Skeletal muscle satellite cell (primary cell): ENCODE measurements around the gene LMX1B.

ENCODE experiments used
- H3K27me3 ChIP-seq: 2 replicates; pipeline ENCODE4 v1.7.0; 2013; ENCODE audit warnings: low read length; ENCODE audit not compliant: control insufficient read depth, insufficient read depth
- H3K36me3 ChIP-seq: 2 replicates; pipeline ENCODE4 v1.7.0; 2013; ENCODE audit warnings: mild to moderate bottlenecking, control low read depth, low read length; ENCODE audit not compliant: insufficient read depth
- H3K4me1 ChIP-seq: 2 replicates; pipeline ENCODE4 v1.7.0; 2013; ENCODE audit warnings: low read length; ENCODE audit not compliant: control insufficient read depth, insufficient read depth
- H3K4me2 ChIP-seq: 2 replicates; pipeline ENCODE4 v1.7.0; 2013; ENCODE audit warnings: mild to moderate bottlenecking, low read length
- H3K4me3 ChIP-seq: 2 replicates; pipeline ENCODE4 v1.7.0; 2013; ENCODE audit warnings: low read length
- H3K9ac ChIP-seq: 2 replicates; pipeline ENCODE4 v1.7.0; 2013; ENCODE audit warnings: mild to moderate bottlenecking, low read depth, low read length, moderate library complexity
- H3K9me3 ChIP-seq: replicated peaks from 2 replicates; pipeline ENCODE4 v1.7.0; 2013; ENCODE audit warnings: mild to moderate bottlenecking, control low read depth, low read length

LMX1B gene

DNA sequence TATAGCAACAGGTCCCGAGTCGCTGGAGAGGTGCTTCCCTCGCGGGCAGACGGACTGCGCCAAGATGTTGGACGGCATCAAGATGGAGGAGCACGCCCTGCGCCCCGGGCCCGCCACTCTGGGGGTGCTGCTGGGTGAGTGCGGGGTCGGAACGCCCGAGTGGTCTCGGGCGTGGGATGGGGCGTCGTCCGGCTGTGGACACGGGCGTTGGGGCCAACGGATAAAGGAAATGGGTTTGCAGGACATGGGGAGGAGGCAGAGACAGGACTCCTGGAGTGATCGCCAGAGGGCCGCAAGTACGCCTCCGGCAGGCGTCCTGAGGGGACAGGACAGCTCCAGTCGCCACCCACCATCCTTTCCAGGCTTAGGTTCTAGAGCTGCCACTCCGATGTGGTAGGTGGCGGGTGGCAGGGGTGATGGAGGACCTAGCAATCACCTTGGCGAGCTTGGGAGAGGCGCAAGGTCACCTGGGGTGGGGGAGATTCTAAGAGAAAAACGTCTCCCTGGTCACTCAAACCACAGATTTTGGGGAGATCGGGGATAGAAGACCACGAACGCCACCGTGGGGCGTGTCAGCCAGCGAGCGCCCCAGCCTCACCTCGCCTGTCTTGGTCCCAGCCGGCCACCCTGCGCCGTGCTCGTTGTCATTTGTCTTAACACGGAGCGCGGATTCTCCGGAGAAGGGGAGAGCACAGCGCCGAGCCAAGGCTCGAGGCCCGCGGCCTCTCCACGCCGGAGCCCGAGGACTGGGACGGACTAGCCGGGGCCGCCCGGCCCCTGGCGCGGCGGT is 922 bp downstream of the LMX1B start:
- Histone ChIP-seq H3K4me1 (no peaks in the 10 kb centered on the region), H3K27me3 (peaks cover 88% of the 10 kb centered on the region), H3K4me2 (peak overlapping the region; percentile 15), H3K9ac (no peak overlapping the region), H3K4me3 (no peak overlapping the region), H3K9me3 (no peaks in the 10 kb centered on the region), H3K36me3 (no peaks in the 10 kb centered on the region)

- Histone ChIP-seq H3K9ac (no peak overlapping the region), H3K9me3 (no peaks in the 10 kb centered on the region), H3K4me2 (peak overlapping the region; percentile 15), H3K4me3 (no peak overlapping the region), H3K27me3 (peaks cover 88% of the 10 kb centered on the region), H3K4me1 (no peaks in the 10 kb centered on the region), H3K36me3 (no peaks in the 10 kb centered on the region)
Measured at GRCh38 chr9:126615245-126615790, 1.6 kb downstream of the LMX1B start.

GRCh38 chr9:126615791-126616447 is 2.2 kb downstream of the LMX1B start:
- Histone ChIP-seq H3K4me1 (no peaks in the 10 kb centered on the region), H3K9me3 (no peaks in the 10 kb centered on the region), H3K27me3 (peaks cover 86% of the 10 kb centered on the region), H3K9ac (no peak overlapping the region), H3K4me2 (no peak overlapping the region), H3K4me3 (no peak overlapping the region), H3K36me3 (no peaks in the 10 kb centered on the region)

DNA sequence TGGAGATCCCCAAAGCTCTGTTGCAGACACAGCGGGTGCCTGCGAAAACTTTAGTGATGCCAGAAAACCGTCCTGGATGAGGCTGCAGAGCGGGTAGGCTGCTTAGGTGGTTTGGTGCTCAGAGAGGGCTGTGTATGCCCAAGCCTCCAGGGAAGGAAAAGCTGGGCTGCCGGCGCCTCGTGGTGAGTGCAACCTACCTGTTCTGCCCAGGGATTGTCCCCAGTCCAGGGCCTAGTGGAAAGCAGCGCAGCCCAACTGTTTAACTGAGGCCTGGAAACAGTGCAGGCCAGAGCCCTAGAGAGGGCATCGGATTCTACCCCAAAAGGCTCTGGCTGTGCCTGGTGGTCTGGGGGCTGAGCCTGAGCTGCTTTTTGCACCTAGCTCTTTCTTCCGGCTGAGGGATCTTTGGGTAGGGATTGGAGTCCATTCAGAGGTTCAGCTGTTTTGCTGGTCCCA is 2.8 kb downstream of the LMX1B start:
- H3K9ac ChIP-seq = no peak overlapping the region
- H3K36me3 ChIP-seq = no peaks in the 10 kb centered on the region
- peaks cover 86% of the 10 kb centered on the region for H3K27me3 ChIP-seq
- H3K4me1 ChIP-seq = no peaks in the 10 kb centered on the region
- no peaks in the 10 kb centered on the region for H3K9me3 ChIP-seq
- no peak overlapping the region for H3K4me2 ChIP-seq
- H3K4me3 ChIP-seq = no peak overlapping the region

GRCh38 chr9:126617003-126617822 is 3.5 kb downstream of the LMX1B start:
- Histone ChIP-seq H3K36me3 (no peaks in the 10 kb centered on the region), H3K9ac (no peak overlapping the region), H3K9me3 (no peaks in the 10 kb centered on the region), H3K4me3 (no peak overlapping the region), H3K4me2 (no peak overlapping the region), H3K4me1 (no peaks in the 10 kb centered on the region), H3K27me3 (peaks cover 87% of the 10 kb centered on the region)

GRCh38 chr9:126617823-126618165 is 4.1 kb downstream of the LMX1B start:
- H3K9me3 ChIP-seq = no peaks in the 10 kb centered on the region
- H3K4me1 ChIP-seq = no peaks in the 10 kb centered on the region
- H3K36me3 ChIP-seq = no peaks in the 10 kb centered on the region
- H3K4me3 ChIP-seq = no peak overlapping the region
- no peak overlapping the region for H3K9ac ChIP-seq
- no peak overlapping the region for H3K4me2 ChIP-seq
- peaks cover 88% of the 10 kb centered on the region for H3K27me3 ChIP-seq

DNA sequence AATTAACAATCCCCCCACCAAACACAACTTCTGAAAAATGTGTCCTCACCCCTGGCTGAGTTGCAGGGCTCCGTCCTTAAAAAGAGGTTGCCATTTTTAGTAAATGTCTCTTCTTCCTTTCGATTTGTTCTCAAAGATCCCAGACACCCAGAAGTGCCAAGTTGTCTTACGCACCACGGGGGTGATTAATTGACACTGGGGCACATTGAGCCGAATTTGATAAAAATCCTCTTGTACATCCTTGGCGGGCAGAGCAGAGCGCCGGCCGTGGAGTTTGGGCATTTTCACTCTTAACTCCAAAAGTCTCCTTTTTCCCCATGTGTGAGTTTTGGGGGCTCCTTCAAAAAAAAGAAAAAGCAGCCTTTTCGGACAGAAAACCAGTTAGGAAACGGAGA is 4.5 kb downstream of the LMX1B start:
- no peaks in the 10 kb centered on the region for H3K9me3 ChIP-seq
- H3K27me3 ChIP-seq = peaks cover 88% of the 10 kb centered on the region
- H3K4me1 ChIP-seq = no peaks in the 10 kb centered on the region
- H3K9ac ChIP-seq = no peak overlapping the region
- H3K4me2 ChIP-seq = no peak overlapping the region
- no peak overlapping the region for H3K4me3 ChIP-seq
- no peaks in the 10 kb centered on the region for H3K36me3 ChIP-seq

DNA sequence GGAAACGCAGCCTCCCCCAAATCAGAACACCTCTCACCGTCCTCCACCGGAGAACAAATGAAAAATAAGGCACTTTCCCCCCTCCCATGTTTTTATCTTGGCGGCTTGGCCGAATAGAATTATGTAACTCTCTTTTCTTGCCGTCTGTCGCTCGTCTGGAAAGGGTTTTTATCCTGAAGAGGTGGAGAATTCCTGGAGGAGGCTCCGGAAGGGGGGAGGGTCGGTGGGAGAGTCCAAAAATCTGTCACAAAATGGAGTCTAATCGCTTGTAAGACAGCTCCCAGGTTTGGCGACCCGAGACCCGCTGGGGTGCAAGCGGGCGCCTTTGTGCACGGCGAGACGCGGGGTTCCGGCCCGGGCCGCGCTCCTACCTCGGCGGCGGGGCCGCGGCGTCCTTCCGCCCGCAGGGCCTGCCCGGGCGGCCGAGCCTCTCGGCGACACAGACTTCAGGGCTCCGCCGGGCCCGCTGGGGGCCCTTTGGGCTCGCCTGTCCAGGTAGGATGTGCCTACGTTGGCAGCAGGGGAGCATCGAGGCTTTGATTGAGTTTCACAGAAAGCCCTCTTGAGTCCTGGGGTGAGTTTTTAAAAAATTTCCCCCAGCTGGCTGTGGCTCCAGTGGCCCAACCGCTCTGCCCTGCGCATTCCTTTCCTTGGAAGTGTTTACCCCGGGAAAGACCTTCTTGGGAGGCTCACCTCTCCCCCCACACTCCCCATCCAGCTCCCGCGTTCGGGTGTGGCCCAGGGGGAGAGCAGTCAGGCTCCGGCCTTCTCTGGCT is 5.0 kb downstream of the LMX1B start:
- Histone ChIP-seq H3K4me3 (no peak overlapping the region), H3K27me3 (peaks cover 90% of the 10 kb centered on the region), H3K9me3 (no peaks in the 10 kb centered on the region), H3K4me2 (no peak overlapping the region), H3K36me3 (no peaks in the 10 kb centered on the region), H3K4me1 (no peaks in the 10 kb centered on the region), H3K9ac (no peak overlapping the region)

DNA sequence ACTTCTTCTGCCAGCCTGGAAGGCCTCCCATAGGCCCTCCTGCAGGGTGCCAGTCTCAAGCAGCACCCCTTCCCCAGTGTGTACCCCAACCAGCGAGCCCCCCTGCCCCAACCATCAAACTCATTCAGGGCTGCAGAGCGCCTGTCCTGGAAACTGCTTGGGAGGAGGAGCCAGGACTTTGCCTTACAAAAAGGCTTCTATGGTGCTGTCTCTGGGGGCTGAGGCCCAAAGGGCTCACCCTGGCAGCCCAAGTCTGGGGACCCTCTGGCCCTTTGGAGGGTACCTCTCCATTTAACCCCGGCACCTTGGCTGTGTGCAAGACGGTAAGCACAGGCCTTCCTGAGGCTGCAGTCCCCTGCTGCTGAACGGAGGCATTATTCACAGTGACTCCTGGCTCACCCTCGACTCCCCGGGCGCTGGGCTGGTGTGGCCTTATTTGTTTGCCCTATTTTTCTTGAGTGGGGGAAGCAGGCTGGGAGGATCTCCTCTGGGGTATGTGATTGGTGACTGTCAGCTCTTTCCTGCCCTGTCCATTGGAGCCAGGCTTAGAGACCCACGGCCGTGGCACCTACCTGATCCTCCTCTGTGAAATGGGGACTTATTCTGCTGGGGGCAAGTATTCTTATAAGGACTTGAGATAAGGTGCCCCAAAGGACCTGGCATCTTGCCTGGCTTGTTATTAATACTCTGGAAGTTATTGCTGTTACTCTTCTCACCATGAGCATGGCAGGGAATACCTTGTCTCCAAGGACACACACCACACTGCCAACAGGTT is 5.8 kb downstream of the LMX1B start:
- Histone ChIP-seq H3K27me3 (peaks cover 93% of the 10 kb centered on the region), H3K4me3 (no peak overlapping the region), H3K4me2 (no peak overlapping the region), H3K9ac (no peak overlapping the region), H3K36me3 (no peaks in the 10 kb centered on the region), H3K9me3 (no peaks in the 10 kb centered on the region), H3K4me1 (no peaks in the 10 kb centered on the region)

DNA sequence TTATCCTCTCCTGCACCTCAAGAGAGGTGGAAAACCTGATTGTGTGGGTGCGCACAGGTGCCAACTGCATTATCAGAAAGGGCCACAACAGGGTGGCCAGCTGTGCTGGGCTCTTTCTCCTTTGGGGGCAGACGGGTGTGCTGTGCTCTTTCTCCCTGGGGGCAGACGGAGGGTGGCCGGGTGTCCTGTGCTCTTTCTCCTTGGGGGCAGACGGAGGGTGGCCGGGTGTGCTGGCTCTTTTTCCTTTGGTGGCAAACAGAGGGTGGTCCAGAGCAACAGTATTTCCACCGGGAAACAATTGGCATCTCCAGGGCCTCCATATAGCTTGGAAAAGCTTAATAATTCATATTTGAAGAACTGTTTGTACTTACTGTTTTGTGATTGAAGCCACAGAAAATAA is 6.8 kb downstream of the LMX1B start:
- no peak overlapping the region for H3K4me3 ChIP-seq
- H3K9ac ChIP-seq = no peak overlapping the region
- no peaks in the 10 kb centered on the region for H3K36me3 ChIP-seq
- peaks cover 93% of the 10 kb centered on the region for H3K27me3 ChIP-seq
- no peaks in the 10 kb centered on the region for H3K4me1 ChIP-seq
- H3K9me3 ChIP-seq = no peaks in the 10 kb centered on the region
- no peak overlapping the region for H3K4me2 ChIP-seq
